H1 (cell line): Measurements from ENCODE around the gene TGM6. TPM values are rescaled to one million over a fixed set of nuclear protein-coding genes. Genes with fewer than 3 reads are reported as not detected.

Source experiments
- CTCF ChIA-PET: fragments of 300-600 bp; sonication (Branson Sonifier 250); formaldehyde crosslinking; loops from one replicate; lab custom pipeline; 2021; ENCODE audit not compliant: partially characterized antibody; lab: Charles Lee
- POLR2A ChIA-PET: fragments of 300-600 bp; sonication (Branson Sonifier 250); formaldehyde crosslinking; loops from one replicate; lab custom pipeline; 2021; ENCODE audit warnings: inconsistent platforms; ENCODE audit not compliant: partially characterized antibody; lab: Charles Lee
- DNase-seq, 2 experiments: peaks; one replicate each; pipeline versions ENCODE4 v3.0.0 to v3.0.0-alpha.2; 2010 to 2022; ENCODE audit warnings: low spot score in 2 of 2, low read depth in 1 of 2, mixed read lengths in 1 of 2
- FAIRE-seq: peaks from 2 replicates; lab custom pipeline; 2011; peaks lifted over from hg19 to GRCh38; lab: Jason Lieb, UNC
- H2AFZ ChIP-seq: 2 replicates; pipeline ENCODE4 v1.8.1; 2012; ENCODE audit warnings: low read length, inconsistent platforms
- H2AK5ac ChIP-seq: 2 replicates; pipeline ENCODE4 v1.6.1; 2013; ENCODE audit warnings: low read depth, low read length
- H2BK120ac ChIP-seq: replicated peaks from 2 replicates; pipeline ENCODE3; 2013; ENCODE audit warnings: low read depth, low read length, inconsistent platforms
- H2BK12ac ChIP-seq: 2 replicates; pipeline ENCODE4 v1.6.1; 2013; ENCODE audit warnings: low read depth, low read length
- H2BK15ac ChIP-seq: 2 replicates; pipeline ENCODE4 v1.6.1; 2013; ENCODE audit warnings: low read length
- H2BK20ac ChIP-seq: 2 replicates; pipeline ENCODE4 v1.6.1; 2013; ENCODE audit warnings: low read length
- H2BK5ac ChIP-seq: 2 replicates; pipeline ENCODE4 v1.6.1; 2013; ENCODE audit warnings: low read depth, low read length
- H3K14ac ChIP-seq: 2 replicates; pipeline ENCODE4 v1.6.1; 2013; ENCODE audit warnings: inconsistent platforms; ENCODE audit not compliant: insufficient read length
- H3K18ac ChIP-seq: 2 replicates; pipeline ENCODE4 v1.6.1; 2013; ENCODE audit warnings: low read length; ENCODE audit errors: extremely low read depth
- H3K23ac ChIP-seq: 2 replicates; pipeline ENCODE4 v1.6.1; 2013; ENCODE audit warnings: inconsistent platforms; ENCODE audit not compliant: insufficient read length
- H3K23me2 ChIP-seq: 2 replicates; pipeline ENCODE4 v1.6.1; 2013; ENCODE audit warnings: low read depth, low read length
- H3K27ac ChIP-seq: 2 replicates; pipeline ENCODE4 v1.6.1; 2011; ENCODE audit warnings: low read depth, low read length, inconsistent platforms
- H3K27me3 ChIP-seq, 4 experiments: replicated peaks in 1 of 4; 1 replicate in 1 of 4; 2 replicates in 3 of 4; pipeline versions ENCODE4 v1.6.1 to v1.8.1; 2011 to 2013; ENCODE audit warnings: low read length in 3 of 4, mild to moderate bottlenecking in 3 of 4, inconsistent platforms in 2 of 4, mixed read lengths in 2 of 4, moderate library complexity in 1 of 4; ENCODE audit not compliant: control insufficient read depth in 3 of 4, insufficient read depth in 3 of 4; ENCODE audit errors: extremely low read depth in 1 of 4
- H3K36me3 ChIP-seq, 4 experiments: 2 replicates each; pipeline versions ENCODE4 v1.6.1 to v1.8.1; 2011 to 2013; ENCODE audit warnings: mild to moderate bottlenecking in 4 of 4, low read length in 3 of 4, moderate library complexity in 2 of 4, control low read depth in 1 of 4, inconsistent platforms in 1 of 4; ENCODE audit not compliant: insufficient read depth in 4 of 4, control insufficient read depth in 2 of 4
- H3K4ac ChIP-seq: replicated peaks from 2 replicates; pipeline ENCODE3; 2013; ENCODE audit warnings: low read length, low read depth, mixed read lengths, inconsistent platforms; ENCODE audit not compliant: insufficient read length
- H3K4me1 ChIP-seq, 4 experiments: replicated peaks in 1 of 4; 1 replicate in 1 of 4; 2 replicates in 3 of 4; pipeline versions ENCODE4 v1.6.1 to v1.8.1; 2011 to 2013; ENCODE audit warnings: low read length in 3 of 4, inconsistent platforms in 2 of 4, mixed read lengths in 1 of 4; ENCODE audit not compliant: insufficient read depth in 4 of 4, control insufficient read depth in 3 of 4
- H3K4me2 ChIP-seq, 2 experiments: 2 replicates each; pipeline versions ENCODE4 v1.6.1 to v1.8.1; 2011 to 2013; ENCODE audit warnings: low read depth in 2 of 2, low read length in 2 of 2, control low read depth in 1 of 2, inconsistent platforms in 1 of 2, mild to moderate bottlenecking in 1 of 2; ENCODE audit not compliant: insufficient read depth in 1 of 2
- H3K4me3 ChIP-seq, 4 experiments: fragments of 200-600, 300-600 bp in 1 of 4; sonication (generic), shearing (Covaris generic), sonication (Bioruptor Twin) in 1 of 4; 2 replicates each; pipeline versions ENCODE4 v1.5.1 to v1.8.1; 2011 to 2016; ENCODE audit warnings: low read length in 4 of 4, low read depth in 3 of 4, control low read depth in 2 of 4, inconsistent platforms in 2 of 4, mild to moderate bottlenecking in 2 of 4, mixed read lengths in 1 of 4, moderate library complexity in 1 of 4; ENCODE audit not compliant: insufficient read depth in 2 of 4; ENCODE audit errors: extremely low read depth in 1 of 4
- H3K56ac ChIP-seq: replicated peaks from 2 replicates; pipeline ENCODE3; 2013; ENCODE audit warnings: low read depth, mild to moderate bottlenecking, mixed read lengths, low read length, inconsistent platforms; ENCODE audit not compliant: insufficient read length
- H3K79me1 ChIP-seq: 2 replicates; pipeline ENCODE4 v1.6.1; 2013; ENCODE audit warnings: low read depth, low read length, control low read depth
- H3K79me2 ChIP-seq, 2 experiments: 2 replicates each; pipeline versions ENCODE4 v1.6.1 to v1.8.1; 2012 to 2013; ENCODE audit warnings: low read length in 2 of 2, mild to moderate bottlenecking in 2 of 2, inconsistent platforms in 1 of 2; ENCODE audit not compliant: insufficient read depth in 2 of 2, control insufficient read depth in 1 of 2
- H3K9ac ChIP-seq, 4 experiments: replicated peaks in 1 of 4; 1 replicate in 1 of 4; 2 replicates in 3 of 4; pipeline versions ENCODE4 v1.6.1 to v1.8.1; 2011 to 2013; ENCODE audit warnings: low read depth in 3 of 4, low read length in 3 of 4, control low read depth in 2 of 4, mild to moderate bottlenecking in 2 of 4, moderate library complexity in 2 of 4, inconsistent platforms in 1 of 4; ENCODE audit errors: extremely low read depth in 1 of 4
- H3K9me3 ChIP-seq, 2 experiments: 2 replicates each; pipeline versions ENCODE4 v1.6.1 to v1.8.1; 2012 to 2013; ENCODE audit warnings: mild to moderate bottlenecking in 2 of 2, moderate library complexity in 2 of 2, control low read depth in 1 of 2, inconsistent platforms in 1 of 2, low read depth in 1 of 2, low read length in 1 of 2, mixed read lengths in 1 of 2; ENCODE audit not compliant: insufficient read depth in 2 of 2
- H4K20me1 ChIP-seq, 2 experiments: replicated peaks in 1 of 2; 2 replicates each; pipeline versions ENCODE3 to v1.8.1; 2011 to 2013; ENCODE audit warnings: inconsistent platforms in 2 of 2, low read length in 2 of 2, mild to moderate bottlenecking in 1 of 2; ENCODE audit not compliant: insufficient read depth in 2 of 2, control insufficient read depth in 1 of 2
- H4K5ac ChIP-seq: 2 replicates; pipeline ENCODE4 v1.6.1; 2013; ENCODE audit warnings: low read length, low read depth, mixed read lengths, inconsistent platforms; ENCODE audit not compliant: insufficient read length
- H4K8ac ChIP-seq: 2 replicates; pipeline ENCODE4 v1.8.0; 2013; ENCODE audit warnings: mild to moderate bottlenecking, moderate library complexity, low read length, inconsistent platforms; ENCODE audit not compliant: insufficient read depth; ENCODE audit errors: extremely low read depth
- H4K91ac ChIP-seq: replicated peaks from 2 replicates; pipeline ENCODE3; 2013; ENCODE audit warnings: low read length, mixed read lengths, inconsistent platforms; ENCODE audit not compliant: insufficient read length
- BACH1 ChIP-seq: IDR thresholded peaks from 2 replicates; pipeline ENCODE4 v1.6.1; 2012; ENCODE audit warnings: low read length, improper control_type of control experiment
- BCL11A ChIP-seq, 2 experiments: IDR thresholded peaks; one replicate each; pipeline ENCODE4 v1.6.1; 2011; ENCODE audit warnings: low read depth in 2 of 2, low read length in 2 of 2, mild to moderate bottlenecking in 2 of 2
- CHD1 ChIP-seq: IDR thresholded peaks from 2 replicates; pipeline ENCODE4 v1.6.1; 2012; ENCODE audit warnings: low read depth, low read length, improper control_type of control experiment
- CTBP2 ChIP-seq: IDR thresholded peaks from 2 replicates; pipeline ENCODE4 v1.7.0; 2011; ENCODE audit warnings: borderline replicate concordance, mild to moderate bottlenecking, moderate library complexity, mixed read lengths, low read length; ENCODE audit not compliant: insufficient read depth, insufficient read length
- EGR1 ChIP-seq: IDR thresholded peaks from 2 replicates; pipeline ENCODE4 v1.6.1; 2011; ENCODE audit warnings: low read depth, low read length, borderline replicate concordance
- MAFK ChIP-seq: IDR thresholded peaks from 2 replicates; pipeline ENCODE4 v1.6.1; 2012; ENCODE audit warnings: low read depth, mild to moderate bottlenecking, improper control_type of control experiment, low read length
- POLR2AphosphoS5 ChIP-seq: IDR thresholded peaks from 2 replicates; pipeline ENCODE4 v1.6.1; 2011; ENCODE audit warnings: low read depth, low read length
- TBP ChIP-seq: IDR thresholded peaks from 2 replicates; pipeline ENCODE4 v1.6.1; 2011; ENCODE audit warnings: low read depth, low read length, improper control_type of control experiment
- ZNF274 ChIP-seq: IDR thresholded peaks from 2 replicates; pipeline ENCODE4 v1.7.0; 2012; ENCODE audit warnings: low read length, borderline replicate concordance; ENCODE audit errors: extremely low read depth
- WGBS, 2 experiments: shearing (Covaris generic) in 1 of 2; methylation state at CpG; one replicate each; pipeline versions ENCODE4 v1.1.6 to v1.1.7; 2013 to 2015; ENCODE audit warnings: low lambda C conversion rate in 2 of 2, mixed read lengths in 2 of 2, inconsistent platforms in 1 of 2, low coverage in 1 of 2, missing lambda C conversion rate in 1 of 2; ENCODE audit not compliant: insufficient replicate concordance in 2 of 2, insufficient coverage in 1 of 2, insufficient read length in 1 of 2; ENCODE audit errors: extremely low coverage in 1 of 2, missing lambda C conversion rate in 1 of 2; 5-methylcytosine and 5-hydroxymethylcytosine counted together
- polyA plus RNA-seq, 7 experiments: library from polyadenylated mRNA; depleted of rRNA in 3 of 7; stranded (reverse) in 5 of 7; unstranded in 2 of 7; fragments of >200 nt in 5 of 7; fragments of 200-250 nt in 2 of 7; gene quantifications; 1 replicate in 5 of 7; 2 replicates in 1 of 7; 4 replicates in 1 of 7; pipeline versions ENCODE4 v1.2.1 to v1.2.3, GENCODE V29; 2011 to 2013; ENCODE audit warnings: missing spikeins in 2 of 7, mixed read lengths in 2 of 7
- total RNA-seq: library from RNA; stranded (reverse); fragmentation: NEBNext Ultra II Directional; extraction: Animal tissue kit (Norgen Biotek cat#: 25700); gene quantifications from 2 replicates; pipeline ENCODE4 v1.2.1, GENCODE V29; 2021

TGM6 gene
- total and polyA plus RNA-seq, 2 of the 8 experiments (the other 6 are each of a cell fraction or from before 2014, with no cell fraction given), result 0.03 TPM; not detected in 1

DNA sequence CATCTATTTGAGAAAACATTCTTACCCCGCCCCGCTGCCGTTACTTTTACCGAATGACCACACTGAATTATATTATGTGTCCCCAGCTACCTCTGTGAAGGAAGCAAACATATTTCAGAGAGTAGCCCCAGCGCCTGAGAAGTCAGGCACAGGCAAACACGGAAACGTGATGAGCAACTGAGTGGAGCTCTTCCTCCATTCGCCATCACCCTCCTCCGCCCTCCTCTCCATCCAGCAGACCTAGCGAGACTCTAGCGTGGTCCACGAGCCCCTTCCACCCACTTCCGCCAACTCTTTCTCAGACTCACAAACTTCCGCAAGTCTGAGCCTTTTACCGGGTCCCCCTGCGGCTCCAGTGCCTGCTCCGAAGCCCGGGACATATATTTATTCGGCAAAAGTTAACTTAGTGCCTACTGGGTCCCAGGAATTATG lies 89.3 kb downstream of the TGM6 start:
- Histone ChIP-seq H3K56ac (peak overlapping the region; percentile 64), H3K18ac (peak overlapping the region; percentile 90), H2BK12ac (peak overlapping the region; percentile 27; the same call in 1 of the 2 replicates), H3K79me1 (no peaks in the 10 kb centered on the region; the same call in none of the 2 replicates), H2BK20ac (no peak overlapping the region), H4K20me1 (peaks cover 27 to 33% of the 10 kb centered on the region in 2 experiments), H3K4me1 (peaks cover 0 to 7% (median 2%) of the 10 kb centered on the region in 4 experiments; a peak in 3 of 7 replicates), H3K9me3 (no peaks in the 10 kb centered on the region), H3K36me3 (peaks cover 25 to 42% (median 27%) of the 10 kb centered on the region in 4 experiments), H3K4me2 (peak overlapping the region; percentile 71 to 80), H2BK5ac (peak overlapping the region; percentile 97), H2AK5ac (peak overlapping the region; percentile 83), H3K23ac (no peak overlapping the region), H2AFZ (no peak overlapping the region), H4K5ac (peak overlapping the region; percentile 45), H3K79me2 (peaks cover 35 to 53% of the 10 kb centered on the region in 2 experiments), H2BK120ac (peak overlapping the region; percentile 61), H3K4ac (peak overlapping the region; percentile 90), H3K14ac (no peak overlapping the region), H2BK15ac (no peak overlapping the region), H3K27me3 (no peaks in the 10 kb centered on the region), H3K23me2 (peaks cover 8% of the 10 kb centered on the region), H4K8ac (peak overlapping the region; percentile 100), H4K91ac (peak overlapping the region; percentile 97), H3K27ac (peak overlapping the region; percentile 98), H3K9ac (peak overlapping the region; percentile 97 to 100 (median 99)), H3K4me3 (peak overlapping the region; percentile 91 to 99 (median 98))
- TF ChIP-seq CHD1 (peak; percentile 15; the same call in 1 of the 2 replicates), ZNF274 (no peak), EGR1 (no peak), BACH1 (no peak), CTBP2 (no peak), TBP (no peak), BCL11A (IDR thresholded peaks at IDR 0.05; ENCODE audit: low read depth in 2 of 2, low read length in 2 of 2) (no peak), POLR2AphosphoS5 (peak; percentile 72; the same call in 1 of the 2 replicates), MAFK (no peak)
- POLR2A ChIA-PET, result interaction anchor here (0.5 to 8.2 kb wide), 35 partner anchors 10 to 716 kb away, joined by 3 to 119 read pairs (median 4); partner anchors contain the start of genes IDH3B, NOP56 and ZNF343
- 1% methylated on average over 19 of the region's 19 CpGs; no CpG with 5 or more reads in 1 of the 2 experiments for WGBS, 2 experiments
- CTCF ChIA-PET, result interaction anchor here (0.8 to 2.2 kb wide), 4 partner anchors 50 to 187 kb away, joined by 3 to 9 read pairs (median 4); no protein-coding TSS in a partner anchor
- DNase-seq (no peak), FAIRE-seq (no peak)
